ENCODE data around the gene AKAP6.

AKAP6 gene

DNA sequence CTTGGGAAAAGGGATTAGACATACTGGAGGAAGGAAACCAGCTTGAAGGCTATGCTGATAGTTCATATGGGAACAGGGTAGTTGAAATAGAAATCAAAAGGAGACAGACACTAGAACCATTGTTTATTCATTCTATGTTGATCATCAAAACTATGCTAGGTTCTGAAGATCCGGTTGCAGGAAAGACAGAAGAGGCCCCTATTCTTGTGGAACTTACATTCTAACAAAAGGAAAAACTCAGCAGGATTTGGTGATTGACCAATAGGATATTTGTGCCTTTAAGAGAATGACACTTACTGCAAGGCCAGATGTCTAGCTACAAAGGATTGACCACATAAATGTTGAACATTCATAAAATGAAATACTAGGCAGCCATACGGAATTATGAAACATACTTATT is 179.2 kb downstream of the AKAP6 start:
- Histone ChIP-seq H4K20me1 (ENCODE audit: insufficient read depth) (no peaks in the 10 kb centered on the region), H3K4me2 (no peak overlapping the region), H3K4me1 (ENCODE audit: low read depth, poor library complexity, severe bottlenecking) (no peaks in the 10 kb centered on the region), H3K79me2 (ENCODE audit: insufficient read depth, low read depth) (no peaks in the 10 kb centered on the region), H3K27me3 (ENCODE audit: insufficient read depth, low read depth) (no peaks in the 10 kb centered on the region), H3K27ac (no peak overlapping the region), H3K4me3 (IDR thresholded peaks at IDR 0.05; ENCODE audit: insufficient read depth, low read depth, low read length) (no peak overlapping the region), H3K9ac (no peak overlapping the region), H2AFZ (ENCODE audit: low read depth) (no peak overlapping the region), H3K36me3 (ENCODE audit: insufficient read depth) (no peaks in the 10 kb centered on the region)
- TF ChIP-seq, protein P1, sequence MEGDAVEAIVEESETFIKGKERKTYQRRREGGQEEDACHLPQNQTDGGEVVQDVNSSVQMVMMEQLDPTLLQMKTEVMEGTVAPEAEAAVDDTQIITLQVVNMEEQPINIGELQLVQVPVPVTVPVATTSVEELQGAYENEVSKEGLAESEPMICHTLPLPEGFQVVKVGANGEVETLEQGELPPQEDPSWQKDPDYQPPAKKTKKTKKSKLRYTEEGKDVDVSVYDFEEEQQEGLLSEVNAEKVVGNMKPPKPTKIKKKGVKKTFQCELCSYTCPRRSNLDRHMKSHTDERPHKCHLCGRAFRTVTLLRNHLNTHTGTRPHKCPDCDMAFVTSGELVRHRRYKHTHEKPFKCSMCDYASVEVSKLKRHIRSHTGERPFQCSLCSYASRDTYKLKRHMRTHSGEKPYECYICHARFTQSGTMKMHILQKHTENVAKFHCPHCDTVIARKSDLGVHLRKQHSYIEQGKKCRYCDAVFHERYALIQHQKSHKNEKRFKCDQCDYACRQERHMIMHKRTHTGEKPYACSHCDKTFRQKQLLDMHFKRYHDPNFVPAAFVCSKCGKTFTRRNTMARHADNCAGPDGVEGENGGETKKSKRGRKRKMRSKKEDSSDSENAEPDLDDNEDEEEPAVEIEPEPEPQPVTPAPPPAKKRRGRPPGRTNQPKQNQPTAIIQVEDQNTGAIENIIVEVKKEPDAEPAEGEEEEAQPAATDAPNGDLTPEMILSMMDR (conservative IDR thresholded peaks at IDR 0.05; ENCODE audit: low read depth, low read length): no peak

DNA sequence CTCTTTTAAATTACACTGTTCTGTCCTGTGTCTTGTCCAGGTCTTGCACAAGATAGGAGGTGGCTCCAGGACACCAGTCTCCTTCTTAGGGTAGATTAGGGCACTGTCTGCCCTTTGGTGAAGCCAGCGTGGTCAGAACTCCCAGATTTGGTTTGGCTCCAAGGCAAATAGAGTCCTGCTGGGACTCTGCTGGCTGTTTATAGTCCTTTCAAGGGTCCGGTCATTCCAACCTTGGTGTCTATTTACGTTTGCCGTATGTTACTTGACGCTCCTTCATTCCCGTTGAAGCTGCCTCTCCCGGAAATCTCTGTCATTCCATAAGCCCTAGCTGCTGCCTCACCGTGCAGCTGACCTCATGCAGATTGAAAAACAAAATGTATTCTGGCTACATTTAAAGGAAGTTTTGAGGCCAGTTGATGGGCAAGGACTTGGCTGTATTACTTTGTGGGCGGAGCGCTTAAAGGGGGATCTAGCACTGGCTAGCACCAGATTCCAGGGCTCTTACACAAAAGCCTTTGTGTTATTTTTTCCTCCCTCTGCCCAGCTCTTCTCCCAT is 180.6 kb downstream of the AKAP6 start:
- Histone ChIP-seq H3K4me3 (IDR thresholded peaks at IDR 0.05; ENCODE audit: insufficient read depth, low read depth, low read length) (no peak overlapping the region), H3K79me2 (ENCODE audit: insufficient read depth, low read depth) (no peaks in the 10 kb centered on the region), H3K27me3 (ENCODE audit: insufficient read depth, low read depth) (no peaks in the 10 kb centered on the region), H3K27ac (no peak overlapping the region), H3K4me1 (ENCODE audit: low read depth, poor library complexity, severe bottlenecking) (no peaks in the 10 kb centered on the region), H3K36me3 (ENCODE audit: insufficient read depth) (no peaks in the 10 kb centered on the region), H3K4me2 (no peak overlapping the region), H2AFZ (ENCODE audit: low read depth) (no peak overlapping the region), H4K20me1 (ENCODE audit: insufficient read depth) (no peaks in the 10 kb centered on the region), H3K9ac (no peak overlapping the region)
- TF ChIP-seq, protein P1 (conservative IDR thresholded peaks at IDR 0.05; ENCODE audit: low read depth, low read length): no peak

DNA sequence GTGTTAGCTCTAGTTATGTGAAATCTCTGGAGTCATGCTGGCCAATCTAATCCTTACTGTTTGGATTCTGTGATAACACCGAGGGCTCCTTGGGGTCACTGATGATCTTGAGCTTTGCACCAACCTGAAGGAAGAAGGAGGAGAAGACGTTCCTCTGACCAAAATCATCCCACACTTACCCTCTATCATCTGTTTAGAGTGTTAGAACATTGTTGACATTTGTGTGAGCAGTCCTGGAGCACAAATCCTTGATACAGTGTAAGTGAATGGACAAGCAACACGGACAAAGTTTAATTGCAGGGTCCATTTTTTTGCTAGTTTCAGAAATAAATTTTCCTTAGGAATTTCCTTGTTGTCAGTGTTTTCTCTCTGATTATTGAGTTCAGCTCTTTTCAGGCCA is 181.7 kb downstream of the AKAP6 start:
- H3K4me2 ChIP-seq: no peak overlapping the region
- no peaks in the 10 kb centered on the region for H3K27me3 ChIP-seq (ENCODE audit: insufficient read depth, low read depth)
- no peaks in the 10 kb centered on the region for H4K20me1 ChIP-seq (ENCODE audit: insufficient read depth)
- no peak overlapping the region for H3K9ac ChIP-seq
- no peak overlapping the region for H3K27ac ChIP-seq
- H3K79me2 ChIP-seq (ENCODE audit: insufficient read depth, low read depth): no peaks in the 10 kb centered on the region
- no peak overlapping the region for H3K4me3 ChIP-seq (IDR thresholded peaks at IDR 0.05; ENCODE audit: insufficient read depth, low read depth, low read length)
- no peaks in the 10 kb centered on the region for H3K36me3 ChIP-seq (ENCODE audit: insufficient read depth)
- TF ChIP-seq, protein P1 (conservative IDR thresholded peaks at IDR 0.05; ENCODE audit: low read depth, low read length): no peak
- H3K4me1 ChIP-seq (ENCODE audit: low read depth, poor library complexity, severe bottlenecking): no peaks in the 10 kb centered on the region
- H2AFZ ChIP-seq (ENCODE audit: low read depth): no peak overlapping the region

DNA sequence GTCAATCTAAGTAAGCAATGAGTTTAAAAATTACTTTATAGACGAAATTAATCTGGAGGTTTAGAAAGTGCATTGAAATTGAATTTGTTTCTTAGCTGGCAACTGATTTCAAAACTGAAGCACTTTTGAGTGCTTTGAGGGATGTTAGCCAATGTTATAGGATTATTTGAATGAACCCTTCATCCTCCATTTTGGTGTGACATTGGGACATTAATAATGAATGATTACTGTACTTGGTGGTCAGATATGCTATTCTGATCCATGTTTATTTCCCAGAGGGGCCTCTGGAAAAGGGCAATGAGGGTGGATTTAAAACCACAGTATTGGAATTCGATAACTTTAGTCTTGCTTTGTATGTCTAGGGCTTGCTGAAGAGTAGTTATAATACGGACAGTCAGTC is 183.2 kb downstream of the AKAP6 start:
- TF ChIP-seq, protein P1 (conservative IDR thresholded peaks at IDR 0.05; ENCODE audit: low read depth, low read length): no peak
- Histone ChIP-seq H3K27ac (no peak overlapping the region), H2AFZ (ENCODE audit: low read depth) (no peak overlapping the region), H3K4me2 (no peak overlapping the region), H3K36me3 (ENCODE audit: insufficient read depth) (no peaks in the 10 kb centered on the region), H3K79me2 (ENCODE audit: insufficient read depth, low read depth) (no peaks in the 10 kb centered on the region), H4K20me1 (ENCODE audit: insufficient read depth) (no peaks in the 10 kb centered on the region), H3K4me3 (IDR thresholded peaks at IDR 0.05; ENCODE audit: insufficient read depth, low read depth, low read length) (no peak overlapping the region), H3K9ac (no peak overlapping the region), H3K4me1 (ENCODE audit: low read depth, poor library complexity, severe bottlenecking) (no peaks in the 10 kb centered on the region), H3K27me3 (ENCODE audit: insufficient read depth, low read depth) (no peaks in the 10 kb centered on the region)

All from KMS-11 (cell line).